Measurements from ENCODE around the gene TNFRSF21.
"Not testable (repeated sequence)": the region's sequence is repeated elsewhere in the genome, so short reads cannot be mapped to it uniquely, and the experiment has no call there.

Gene TNFRSF21

GRCh38 chr6:47248446-47248845 lies 61.3 kb downstream of the TNFRSF21 start:
- DNase-seq = peak in 1 of 3 experiments; percentile 11

GRCh38 chr6:47247227-47247797 lies 62.4 kb downstream of the TNFRSF21 start:
- peak in 2 of 3 experiments; percentile 56 to 93 for DNase-seq

GRCh38 chr6:47246551-47246950 lies 63.2 kb downstream of the TNFRSF21 start:
- DNase-seq = no peak

- DNase-seq = peak in 1 of 3 experiments; percentile 7
These were observed 63.8 kb downstream of the TNFRSF21 start for GRCh38 chr6:47245745-47246371.

- peak; percentile 60 to 73 (median 65) for DNase-seq
These were observed 67.0 kb downstream of the TNFRSF21 start for GRCh38 chr6:47242483-47243386.

GRCh38 chr6:47241742-47242482 lies 67.8 kb downstream of the TNFRSF21 start:
- no peak for DNase-seq

- no peak for DNase-seq
These were observed 69.3 kb downstream of the TNFRSF21 start for GRCh38 chr6:47240277-47240890.

GRCh38 chr6:47239546-47239945 lies 70.2 kb downstream of the TNFRSF21 start:
- no peak for DNase-seq

GRCh38 chr6:47238456-47238995 lies 71.2 kb downstream of the TNFRSF21 start:
- DNase-seq = no peak

- no peak for DNase-seq
These were observed 72.5 kb downstream of the TNFRSF21 start for GRCh38 chr6:47237196-47237595.

GRCh38 chr6:47235964-47236760 lies 73.5 kb downstream of the TNFRSF21 start:
- DNase-seq = peak; percentile 66 to 88 (median 88)

- no peak for DNase-seq
These were observed 74.3 kb downstream of the TNFRSF21 start for GRCh38 chr6:47235421-47235820.

- no peak for DNase-seq
These were observed 75.3 kb downstream of the TNFRSF21 start for GRCh38 chr6:47234266-47234933.

- no peak for DNase-seq
These were observed 78.6 kb downstream of the TNFRSF21 start for GRCh38 chr6:47231151-47231550.

- peak in 2 of 3 experiments; percentile 8 to 22 for DNase-seq
These were observed 79.1 kb downstream of the TNFRSF21 start for GRCh38 chr6:47230579-47230978.

- DNase-seq = no peak
These were observed 80.5 kb downstream of the TNFRSF21 start for GRCh38 chr6:47229255-47229654.

- DNase-seq = not testable (repeated sequence)
These were observed 81.6 kb downstream of the TNFRSF21 start for GRCh38 chr6:47228093-47228492.

- not testable (repeated sequence) for DNase-seq
These were observed 86.5 kb downstream of the TNFRSF21 start for GRCh38 chr6:47223251-47223650.

GRCh38 chr6:47221565-47221964 lies 88.1 kb downstream of the TNFRSF21 start:
- DNase-seq = no peak

GRCh38 chr6:47209632-47210031 lies 100.1 kb downstream of the TNFRSF21 start:
- no peak for DNase-seq

- DNase-seq = peak in 2 of 3 experiments; percentile 11 to 79
These were observed 102.4 kb downstream of the TNFRSF21 start for GRCh38 chr6:47207261-47207660.

Data from NCI-H1417 (cell line).